Stimulated activated CD8-positive, alpha-beta memory T cell treated with anti-CD3 and anti-CD28 coated beads, Interleukin-12 subunit alpha, Interleukin-12 subunit beta, amount 100 ng/mL, for 24 hours (primary cell): Measurements from ENCODE around the gene NFKBIB.

Experiments
- DNase-seq: peaks from one replicate; pipeline ENCODE4 v3.0.0-alpha.2; 2020; ENCODE audit errors: extremely low read depth

The NFKBIB gene

DNA sequence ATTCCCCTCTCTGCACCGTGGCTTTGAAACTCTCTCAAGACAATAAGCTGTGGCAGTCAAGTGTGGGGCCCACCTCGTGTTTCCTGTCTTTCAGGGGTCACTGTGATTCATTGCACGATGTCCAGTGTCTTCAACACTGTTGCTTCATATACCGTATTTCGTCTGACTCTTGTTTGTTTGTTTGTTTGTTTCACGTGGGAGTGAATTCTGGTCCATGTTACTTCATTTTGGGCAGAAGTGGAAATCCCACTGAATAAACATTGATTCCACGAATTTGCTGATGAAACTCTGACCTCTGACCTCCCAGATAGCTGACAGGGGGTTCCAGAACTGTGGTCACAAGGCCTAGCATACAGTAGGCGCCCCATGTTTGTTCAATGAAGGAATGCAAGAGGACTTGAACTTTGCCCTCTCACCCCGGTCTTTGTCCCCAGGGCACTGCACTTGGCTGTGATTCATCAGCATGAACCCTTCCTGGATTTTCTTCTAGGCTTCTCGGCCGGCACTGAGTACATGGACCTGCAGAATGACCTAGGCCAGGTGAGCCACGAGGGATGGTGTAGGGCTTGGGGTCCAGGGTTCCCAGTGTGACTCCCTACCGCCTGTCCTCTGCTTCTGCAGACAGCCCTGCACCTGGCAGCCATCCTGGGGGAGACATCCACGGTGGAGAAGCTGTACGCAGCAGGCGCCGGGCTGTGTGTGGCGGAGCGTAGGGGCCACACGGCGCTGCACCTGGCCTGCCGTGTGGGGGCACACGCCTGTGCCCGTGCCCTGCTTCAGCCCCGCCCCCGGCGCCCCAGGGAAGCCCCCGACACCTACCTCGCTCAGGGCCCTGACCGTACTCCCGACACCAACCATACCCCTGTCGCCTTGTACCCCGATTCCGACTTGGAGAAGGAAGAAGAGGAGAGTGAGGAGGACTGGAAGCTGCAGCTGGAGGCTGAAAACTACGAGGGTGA is 5.1 kb downstream of the NFKBIB start:
- DNase-seq: no peak

DNA sequence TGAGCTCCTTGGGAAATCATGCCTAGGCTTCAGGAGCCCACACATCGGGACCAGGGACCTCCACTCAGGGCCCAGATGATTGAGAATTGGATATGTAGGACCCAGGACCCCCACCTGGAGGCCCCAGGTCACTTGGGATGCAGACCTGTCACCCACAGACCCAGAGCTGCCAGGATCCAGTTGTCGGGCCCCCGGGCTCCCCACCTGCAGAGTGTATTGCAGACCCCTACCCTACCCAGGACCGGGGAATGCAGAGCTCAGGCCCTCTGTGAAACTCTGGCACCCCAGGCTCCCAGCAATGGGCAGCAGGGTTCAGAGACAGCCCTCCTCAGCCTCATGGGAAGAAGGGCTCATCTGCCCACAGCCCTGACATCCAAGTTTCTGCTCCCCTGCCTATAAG is 5.9 kb downstream of the NFKBIB start:
- DNase-seq: no peak

DNA sequence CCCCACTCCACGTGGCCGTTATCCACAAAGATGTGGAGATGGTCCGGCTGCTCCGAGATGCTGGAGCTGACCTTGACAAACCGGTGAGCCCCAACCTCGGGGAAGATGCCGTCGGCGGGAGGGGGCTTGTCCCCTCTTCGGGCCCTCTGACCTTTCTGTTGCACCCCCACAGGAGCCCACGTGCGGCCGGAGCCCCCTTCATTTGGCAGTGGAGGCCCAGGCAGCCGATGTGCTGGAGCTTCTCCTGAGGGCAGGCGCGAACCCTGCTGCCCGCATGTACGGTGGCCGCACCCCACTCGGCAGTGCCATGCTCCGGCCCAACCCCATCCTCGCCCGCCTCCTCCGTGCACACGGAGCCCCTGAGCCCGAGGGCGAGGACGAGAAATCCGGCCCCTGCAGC is 7.5 kb downstream of the NFKBIB start:
- DNase-seq: no peak

DNA sequence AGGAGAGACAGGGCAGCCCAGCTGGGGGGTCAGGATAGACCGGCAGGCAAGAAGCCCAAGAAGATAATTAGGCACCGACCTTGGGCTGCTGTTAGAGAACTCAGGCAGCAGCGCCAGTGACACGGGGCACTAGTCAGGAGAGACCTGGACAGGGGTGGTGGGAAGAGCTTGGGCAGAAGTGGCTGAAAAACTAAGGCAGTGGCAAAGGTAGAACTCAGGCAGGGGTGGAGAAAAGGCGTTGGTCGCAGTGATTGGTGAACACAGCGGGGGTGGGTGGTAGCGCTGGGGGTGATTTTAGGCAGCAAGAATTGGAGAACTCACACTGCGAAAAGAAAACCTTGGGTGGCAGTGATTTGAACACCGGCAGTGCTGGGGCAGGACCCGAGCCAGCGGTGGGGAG is 7.9 kb downstream of the NFKBIB start:
- no peak for DNase-seq

DNA sequence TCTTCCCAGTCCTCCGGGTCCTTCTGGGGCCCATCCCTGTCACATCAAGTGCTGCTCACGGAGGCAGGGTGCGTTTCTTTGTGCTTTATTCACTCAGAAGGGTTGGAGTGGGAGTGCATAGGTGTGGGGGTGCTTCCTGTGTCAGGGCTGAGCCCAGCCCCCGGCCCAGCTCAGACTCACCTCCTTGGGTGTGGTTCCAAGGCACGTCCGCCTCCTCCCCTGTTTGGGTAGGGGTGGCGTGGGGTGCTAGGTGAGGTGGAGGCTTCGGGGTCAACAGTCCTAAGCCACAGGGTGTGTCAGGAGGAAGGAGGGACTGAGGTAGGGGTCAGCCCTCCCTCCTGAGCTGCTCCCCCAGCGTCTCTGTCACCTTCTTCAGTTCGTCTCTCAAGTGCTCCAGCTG is 9.1 kb downstream of the NFKBIB start:
- no peak for DNase-seq

DNA sequence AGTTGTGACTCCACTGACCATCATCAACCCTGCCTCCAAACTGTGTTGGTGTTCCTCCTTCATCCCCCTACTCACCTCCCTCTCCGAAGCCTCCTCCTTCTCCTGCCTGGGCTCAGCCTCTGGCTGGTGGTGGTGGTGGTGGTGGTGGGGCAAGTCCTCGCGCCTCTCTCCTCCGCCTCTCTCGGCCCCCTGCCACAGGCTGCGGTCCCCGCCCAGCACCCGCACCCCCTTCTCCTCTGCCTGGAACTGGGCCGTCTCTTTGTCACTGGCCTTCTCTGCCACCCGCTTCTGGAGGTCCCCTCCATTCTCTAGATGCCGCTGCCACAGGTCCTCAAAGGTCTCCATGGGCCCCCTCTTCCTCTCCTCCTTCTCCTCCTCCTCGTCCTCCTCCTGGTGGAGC is 10.7 kb downstream of the NFKBIB start:
- DNase-seq: no peak

DNA sequence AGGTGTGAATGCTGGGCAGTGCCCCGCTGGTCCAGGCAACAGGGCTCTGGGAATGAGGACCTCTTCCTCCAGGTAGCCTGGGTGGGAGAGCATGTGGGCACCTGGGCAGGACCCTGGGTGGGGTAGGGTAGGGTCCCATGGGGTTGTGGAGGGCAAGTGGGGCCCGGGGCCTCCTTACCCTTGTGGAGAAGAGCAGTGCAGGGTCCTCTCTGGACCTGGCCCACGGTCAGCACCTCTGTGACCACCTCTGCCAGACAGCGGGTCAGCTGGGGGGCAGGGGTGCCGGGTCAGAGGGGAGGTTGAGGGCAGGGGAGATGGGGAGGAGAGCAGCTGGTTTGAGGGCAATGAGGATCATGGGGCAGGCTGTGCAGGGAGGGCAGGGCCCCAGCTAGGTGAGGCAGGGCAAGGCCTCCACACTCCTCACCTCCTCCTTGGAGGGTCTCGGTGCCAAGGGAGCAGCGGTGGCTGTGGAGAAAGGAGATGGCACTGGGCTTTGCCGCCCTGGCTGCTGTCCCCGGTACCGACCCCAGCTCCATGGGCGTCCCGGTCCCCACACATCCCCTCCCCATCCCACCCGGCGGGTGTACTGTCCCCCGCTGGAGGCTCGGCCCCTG is 11.7 kb downstream of the NFKBIB start:
- DNase-seq: no peak

DNA sequence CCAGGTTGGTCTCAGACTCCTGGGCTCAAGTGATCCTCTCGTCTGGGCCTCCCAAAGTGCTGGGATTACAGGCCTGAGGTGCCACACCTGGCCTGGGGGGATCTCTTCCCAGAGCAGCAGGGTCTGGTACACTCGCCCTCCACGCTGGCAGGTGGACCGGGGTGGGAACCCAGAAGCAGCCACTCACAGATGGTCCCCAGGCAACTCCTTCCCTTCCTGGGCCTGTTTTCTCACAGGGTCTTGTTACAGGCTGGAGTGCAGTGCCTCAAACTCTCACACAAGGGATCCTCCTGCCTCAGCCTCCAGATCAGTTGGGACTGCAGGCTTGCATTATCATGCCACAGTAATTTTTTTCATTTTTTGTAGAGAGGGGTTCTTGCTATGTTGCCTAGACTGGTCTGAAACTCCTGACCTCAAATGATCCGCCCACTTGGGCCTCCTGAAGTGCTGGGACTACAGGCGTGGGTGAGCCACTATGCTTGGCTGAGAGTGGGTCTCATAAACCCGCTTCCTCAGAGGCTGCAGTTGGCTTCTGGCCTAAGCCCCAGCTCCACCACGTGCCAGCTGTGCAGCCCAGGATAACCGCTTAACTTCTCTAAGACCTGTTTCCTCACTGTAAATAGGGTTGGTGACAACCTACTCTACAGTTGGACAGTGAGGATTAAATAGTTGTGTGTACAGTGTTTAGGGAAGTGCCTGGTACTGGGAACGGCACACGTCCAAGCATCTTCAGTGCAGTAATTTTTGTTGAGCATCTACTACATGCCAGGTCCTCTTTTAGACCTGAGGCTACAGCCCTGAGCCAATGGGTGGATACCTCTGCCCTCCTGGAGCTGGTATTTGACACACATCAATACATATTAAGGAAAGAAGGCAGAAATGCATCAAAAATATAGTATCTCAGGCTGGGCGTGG is 13.1 kb downstream of the NFKBIB start:
- DNase-seq: no peak

DNA sequence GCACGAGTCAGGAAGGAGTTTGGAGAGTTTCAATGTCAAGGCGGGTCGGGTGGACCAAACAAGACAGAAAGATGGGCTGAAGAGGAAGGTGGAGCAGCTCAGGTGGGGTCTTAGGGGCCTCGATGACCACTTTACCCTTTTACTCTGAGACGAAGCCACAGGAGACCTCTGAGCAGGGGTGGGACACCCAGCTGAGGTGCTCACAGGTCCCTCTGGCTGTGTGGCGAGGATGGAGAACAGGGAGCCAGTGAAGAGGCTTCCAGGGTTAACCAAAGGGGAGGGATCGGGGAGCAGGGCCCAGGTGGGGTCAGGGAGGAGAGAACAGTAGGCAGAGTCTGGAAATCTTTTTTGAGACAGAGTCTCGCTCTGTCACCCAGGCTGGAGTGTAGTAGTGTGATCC is 14.2 kb downstream of the NFKBIB start:
- DNase-seq: no peak

DNA sequence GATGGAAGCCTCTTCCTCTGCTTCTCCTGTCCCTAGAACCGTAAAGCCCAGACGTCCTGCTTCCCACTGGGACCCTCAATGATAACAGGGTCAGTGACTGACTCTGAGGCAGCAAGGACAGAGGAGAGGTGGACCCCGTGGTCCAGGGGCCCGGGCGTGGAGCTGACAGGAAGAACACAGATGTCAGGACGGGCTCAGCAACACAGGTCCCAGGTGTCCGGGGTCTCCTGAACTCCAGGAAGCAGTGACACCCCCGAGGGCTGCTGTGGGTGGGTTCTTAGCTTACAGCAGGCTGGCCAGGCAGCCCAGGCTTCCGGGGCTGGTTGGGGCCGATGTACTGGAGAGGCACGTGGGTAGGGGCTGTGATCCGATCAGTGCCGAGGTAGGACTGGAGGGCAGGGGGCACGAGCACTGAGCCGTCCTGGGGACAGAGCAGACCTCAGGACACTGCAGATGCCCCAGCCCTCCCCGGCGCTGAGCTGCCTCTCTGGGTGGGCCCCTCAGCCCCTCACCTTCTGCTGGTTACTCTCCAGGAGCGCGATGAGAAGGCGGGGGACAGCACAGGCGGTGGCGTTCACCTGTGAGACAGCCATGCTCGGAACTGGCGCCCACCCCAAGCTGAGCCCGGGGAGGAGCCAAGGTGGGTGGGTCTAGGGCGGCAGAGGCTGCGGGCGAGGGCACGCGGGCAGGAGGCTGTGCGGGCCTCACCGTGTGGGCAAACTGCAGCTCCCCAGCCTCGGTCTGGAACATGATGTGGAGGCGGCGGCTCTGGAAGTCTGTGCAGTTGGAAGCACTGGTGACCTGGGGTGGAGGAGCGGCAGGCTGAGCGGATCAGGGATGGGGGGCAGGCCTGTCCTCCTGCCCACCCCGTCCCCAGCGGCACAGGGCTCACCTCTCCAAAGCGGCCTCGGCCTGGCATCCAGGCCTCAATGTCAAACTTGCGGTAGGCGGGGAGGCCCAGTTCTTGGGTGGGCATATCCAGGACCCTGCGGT is 15.9 kb downstream of the NFKBIB start:
- DNase-seq: no peak

DNA sequence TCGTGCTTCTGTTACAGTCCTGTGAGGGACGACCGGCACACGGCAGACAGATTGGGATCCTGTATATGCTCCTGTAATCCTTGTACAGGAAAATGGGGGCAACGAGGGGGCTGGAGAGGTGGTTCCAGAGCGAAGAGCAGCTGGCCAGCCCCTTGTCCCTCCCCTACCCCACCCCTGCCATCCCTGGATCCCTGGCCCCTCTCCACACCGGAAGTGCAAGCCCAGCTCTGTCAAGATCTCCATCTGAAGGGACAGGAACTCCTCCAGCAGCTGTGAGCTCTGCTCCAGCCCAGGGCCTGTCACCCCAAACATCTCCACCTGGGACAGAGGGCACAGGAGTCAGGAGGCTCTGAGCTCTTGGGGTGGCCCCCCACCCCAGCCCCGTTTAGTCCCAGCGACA is 17.7 kb downstream of the NFKBIB start:
- no peak for DNase-seq

DNA sequence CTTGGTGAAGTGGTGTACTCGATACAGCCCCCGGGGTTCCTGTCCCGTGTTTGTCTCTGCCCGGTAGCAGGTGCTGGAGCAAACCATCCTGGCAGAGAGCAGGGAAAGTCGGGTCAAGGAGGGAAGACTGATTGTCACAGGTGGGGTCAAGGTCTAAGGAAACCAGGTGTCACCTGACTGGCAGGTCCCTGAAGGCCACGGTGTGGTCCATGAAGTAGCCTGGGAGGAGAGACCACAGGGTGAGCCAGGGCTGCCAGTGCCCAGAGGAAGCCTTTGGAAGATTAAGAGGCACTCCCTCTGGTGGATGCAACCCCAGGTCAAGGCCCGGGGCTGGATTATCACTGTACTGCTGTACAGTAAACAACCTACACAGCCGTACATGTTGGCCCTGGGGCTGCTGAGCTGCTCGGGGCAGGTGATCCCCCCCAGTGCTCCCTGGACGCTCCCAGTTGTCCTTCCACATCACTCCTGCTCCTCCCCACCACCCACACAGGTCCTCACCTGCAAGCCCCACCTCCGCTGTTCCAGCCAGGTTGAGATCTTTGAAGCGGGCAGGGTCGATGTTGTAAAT is 18.2 kb downstream of the NFKBIB start:
- DNase-seq: no peak

DNA sequence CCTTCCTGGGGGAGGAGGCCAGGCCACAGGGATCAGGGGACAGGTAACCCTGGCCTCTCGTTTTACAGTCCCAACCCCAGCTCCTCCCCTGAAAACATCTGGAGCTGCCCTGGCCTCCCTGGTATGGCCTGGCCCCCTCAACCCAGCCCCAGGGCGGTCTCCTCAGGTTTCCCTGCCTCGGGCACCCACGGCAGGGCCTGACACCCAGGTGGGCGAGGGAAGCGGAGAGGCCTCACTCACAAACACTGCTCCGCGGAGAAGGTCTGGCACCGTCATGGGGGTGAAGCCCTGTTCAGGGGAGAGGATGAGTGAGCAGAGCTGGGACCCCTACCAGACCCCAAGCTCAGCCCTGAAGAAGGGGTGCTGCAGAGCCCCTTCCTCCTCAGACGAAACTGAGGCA is 18.8 kb downstream of the NFKBIB start:
- DNase-seq: no peak

DNA sequence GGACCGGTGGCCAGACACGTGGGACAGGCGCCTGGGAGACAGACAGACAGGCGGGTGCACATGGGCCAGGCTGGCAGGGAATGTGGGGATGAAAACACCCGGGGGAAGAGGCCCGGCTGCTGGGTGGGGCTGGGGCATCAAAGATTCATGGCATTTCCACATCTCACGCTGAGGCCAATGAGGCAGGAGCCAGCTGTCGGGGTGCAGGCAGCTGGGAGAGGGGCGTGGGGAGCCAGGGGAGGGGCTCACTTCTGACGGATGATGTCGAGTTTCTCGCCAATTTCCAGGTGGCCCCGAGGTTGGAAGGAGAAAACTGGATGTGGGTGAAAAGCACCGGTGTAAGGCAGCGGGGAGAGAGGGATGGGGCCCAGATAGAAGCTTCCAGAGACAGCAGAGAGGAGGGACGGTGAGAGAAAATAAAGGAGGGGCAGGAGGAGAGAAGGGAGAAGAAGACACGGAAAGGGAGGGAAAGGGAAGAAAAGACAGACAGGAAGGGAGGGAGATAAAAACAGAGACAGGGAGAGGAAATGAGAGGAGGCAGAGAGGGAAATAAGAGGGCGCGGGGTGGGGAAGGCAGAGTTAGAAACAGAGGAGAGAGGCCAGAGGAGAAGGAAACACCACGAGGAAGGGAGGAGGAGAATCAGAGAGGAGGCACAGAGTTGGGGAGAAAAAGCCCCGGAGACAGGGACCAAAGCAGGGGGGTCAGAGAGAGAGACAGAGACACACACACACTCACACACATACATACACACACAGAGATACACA is 20.2 kb downstream of the NFKBIB start:
- no peak for DNase-seq

DNA sequence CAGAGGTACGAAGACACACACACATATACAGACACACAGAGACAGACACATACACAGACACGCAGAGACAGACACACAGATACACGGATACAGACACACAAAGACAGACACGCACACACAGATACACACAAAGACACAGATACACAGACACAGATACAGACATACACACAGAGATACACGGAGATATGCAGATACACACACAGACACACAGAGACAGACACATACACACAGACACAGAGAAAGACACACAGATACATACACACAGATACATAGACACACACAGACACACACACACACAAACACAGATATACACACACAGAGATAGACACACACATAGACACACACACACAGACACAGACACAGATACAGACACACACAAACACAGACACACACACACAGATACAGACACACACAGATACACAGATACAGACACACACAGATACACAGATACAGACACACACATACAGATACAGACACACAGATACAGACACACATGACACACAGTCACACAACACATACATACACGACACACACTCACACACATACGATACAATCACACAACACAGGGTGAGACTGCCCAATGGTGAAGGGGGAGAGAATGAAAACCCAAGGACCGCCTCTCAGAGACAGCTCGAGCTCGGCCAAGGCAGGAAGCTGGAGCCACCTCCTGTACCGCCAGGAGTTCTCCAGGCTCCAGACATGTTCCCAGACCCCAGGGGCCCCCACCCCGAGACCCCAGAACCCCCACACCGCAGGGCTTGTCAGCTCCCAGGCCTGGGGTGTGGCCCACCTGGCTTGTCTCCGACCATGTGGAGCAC is 21.0 kb downstream of the NFKBIB start:
- DNase-seq: no peak

DNA sequence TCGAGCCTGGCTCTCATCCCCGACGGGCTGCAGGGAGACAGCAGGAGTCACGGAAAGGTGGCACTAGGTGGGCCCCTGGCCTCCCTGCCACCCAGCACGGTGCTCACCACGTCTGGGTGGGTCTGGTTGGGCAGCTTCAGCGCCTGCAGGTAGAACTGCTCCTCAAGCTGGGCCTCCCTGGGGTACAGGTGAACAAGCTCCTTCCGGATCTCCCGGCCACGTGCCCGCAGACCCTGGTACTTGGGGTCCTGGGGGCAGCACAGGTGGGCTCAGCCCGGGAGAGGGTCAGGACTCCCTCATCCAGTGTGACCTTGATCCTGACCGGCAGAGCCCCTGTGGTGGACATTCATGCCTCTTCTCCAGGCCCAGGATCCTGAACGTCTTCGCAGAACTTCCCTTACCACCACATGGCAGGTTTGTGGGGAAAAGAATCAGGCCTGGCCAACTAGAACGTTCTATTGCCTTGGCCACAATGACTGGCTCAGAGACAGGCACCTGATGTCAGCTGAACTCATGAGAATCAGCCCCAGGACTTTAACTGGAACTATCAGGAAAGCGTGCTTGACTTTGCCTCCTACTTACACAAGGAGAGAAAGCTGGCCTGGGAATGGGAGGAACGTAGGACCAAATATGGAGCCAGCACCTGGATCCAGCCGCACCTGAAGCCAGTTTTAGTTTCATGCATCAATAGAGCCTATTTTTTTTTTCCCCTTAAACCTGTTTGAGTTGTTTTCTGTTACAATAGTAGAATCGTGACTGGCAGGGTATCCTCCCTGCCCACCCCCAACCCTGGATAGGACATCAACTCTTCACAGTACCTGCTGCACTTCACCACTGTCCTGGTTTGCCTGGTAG is 21.9 kb downstream of the NFKBIB start:
- DNase-seq: no peak

DNA sequence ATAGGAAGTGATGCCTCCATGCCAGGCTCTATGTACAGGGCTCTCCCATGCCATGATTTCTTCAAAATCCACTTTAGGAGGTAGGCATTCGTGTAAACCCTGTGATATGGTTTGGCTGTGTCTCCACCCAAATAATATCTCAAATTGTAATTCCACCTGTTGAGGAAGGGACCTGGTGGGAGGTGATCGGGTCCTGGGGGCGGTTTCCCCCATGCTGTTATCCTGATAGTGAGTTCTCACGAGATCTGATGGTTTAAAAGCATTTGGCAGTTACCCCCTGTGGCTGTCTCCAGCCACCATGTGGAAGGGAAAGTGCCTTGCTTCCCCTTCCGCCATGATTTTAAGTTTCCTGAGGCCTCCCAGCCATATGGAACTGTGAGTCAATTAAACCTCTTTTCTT is 22.7 kb downstream of the NFKBIB start:
- no peak for DNase-seq

DNA sequence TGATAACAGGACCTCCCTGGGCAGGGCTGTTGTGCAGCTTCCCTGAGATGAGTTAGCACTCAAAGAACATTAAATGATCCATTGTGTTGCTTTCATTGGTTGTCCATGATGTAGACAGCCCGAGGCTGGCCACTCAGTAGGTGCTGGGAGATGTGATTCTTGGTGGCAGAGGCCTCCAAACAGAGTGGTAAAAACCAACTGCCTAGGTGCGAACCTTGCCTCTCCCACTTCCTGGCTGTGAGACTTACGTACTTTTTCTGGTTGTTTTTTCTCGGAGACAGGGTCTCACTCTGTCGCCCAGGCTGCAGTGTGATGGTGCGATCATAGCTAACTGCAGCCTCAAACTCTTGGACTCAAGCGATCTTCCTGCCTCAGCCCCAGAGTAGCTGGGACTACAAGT is 24.6 kb downstream of the NFKBIB start:
- no peak for DNase-seq
